ENCODE data around the gene CRTAP. TPM values are rescaled to one million over a fixed set of nuclear protein-coding genes. Genes with fewer than 3 reads are reported as not detected.

The CRTAP gene
- total and polyA plus RNA-seq, 2 experiments from 2014 or later = 71.9 to 210 TPM

DNA sequence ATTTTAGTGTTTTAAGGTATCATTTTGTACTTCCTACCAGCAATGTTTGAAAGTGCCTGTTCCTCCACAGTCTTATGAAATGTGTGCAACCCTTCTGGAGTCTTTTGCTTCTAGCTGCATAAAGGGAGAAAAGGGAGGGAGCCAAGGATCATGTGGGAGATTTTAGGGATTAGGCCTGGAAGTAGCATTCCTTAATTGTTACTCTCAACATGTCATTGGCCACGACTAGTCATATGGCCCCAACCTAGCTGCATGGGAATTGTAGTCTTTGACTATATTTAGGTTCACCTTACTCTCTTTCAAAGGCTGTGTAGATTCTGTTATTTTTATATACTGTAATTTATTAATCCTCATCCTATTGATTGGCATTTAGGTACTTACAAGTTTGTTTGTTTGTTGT lies 14.9 kb downstream of the CRTAP start:
- peaks cover 37% of the 10 kb centered on the region; the same call in 2 of the 3 replicates for H3K36me3 Mint-ChIP-seq (ENCODE audit: low read depth)
- peak; percentile 58 for DNase-seq (ENCODE audit: low spot score)
- H3K79me2 ChIP-seq (replicated peaks; ENCODE audit: insufficient read depth) = no peaks in the 10 kb centered on the region
- H3K27ac Mint-ChIP-seq = no peak overlapping the region
- no peaks in the 10 kb centered on the region for H4K20me1 ChIP-seq (replicated peaks; ENCODE audit: insufficient read depth)
- TF ChIP-seq, protein P1, sequence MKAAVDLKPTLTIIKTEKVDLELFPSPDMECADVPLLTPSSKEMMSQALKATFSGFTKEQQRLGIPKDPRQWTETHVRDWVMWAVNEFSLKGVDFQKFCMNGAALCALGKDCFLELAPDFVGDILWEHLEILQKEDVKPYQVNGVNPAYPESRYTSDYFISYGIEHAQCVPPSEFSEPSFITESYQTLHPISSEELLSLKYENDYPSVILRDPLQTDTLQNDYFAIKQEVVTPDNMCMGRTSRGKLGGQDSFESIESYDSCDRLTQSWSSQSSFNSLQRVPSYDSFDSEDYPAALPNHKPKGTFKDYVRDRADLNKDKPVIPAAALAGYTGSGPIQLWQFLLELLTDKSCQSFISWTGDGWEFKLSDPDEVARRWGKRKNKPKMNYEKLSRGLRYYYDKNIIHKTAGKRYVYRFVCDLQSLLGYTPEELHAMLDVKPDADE (IDR thresholded peaks at IDR 0.05) = no peak
- TF ChIP-seq ZNF114 (CRISPR knock-in tag; IDR thresholded peaks at IDR 0.05) (no peak), EZH2phosphoT487 (IDR thresholded peaks at IDR 0.05; ENCODE audit: unreplicated experiment) (no peak), ZNF331 (CRISPR knock-in tag; IDR thresholded peaks at IDR 0.05; ENCODE audit: low read depth) (no peak), EZH2 (IDR thresholded peaks at IDR 0.05; ENCODE audit: low read depth, unreplicated experiment) (no peak), STAT1 (IDR thresholded peaks at IDR 0.05; ENCODE audit: unreplicated experiment) (no peak), JUNB (IDR thresholded peaks at IDR 0.05; ENCODE audit: unreplicated experiment) (no peak), CREB1 (CRISPR knock-in tag; IDR thresholded peaks at IDR 0.05; ENCODE audit: low read depth) (no peak), NANOG (IDR thresholded peaks at IDR 0.05; ENCODE audit: borderline replicate concordance) (no peak), POLR2AphosphoS5 (IDR thresholded peaks at IDR 0.05; ENCODE audit: low read depth) (no peak)
- TF ChIP-seq, protein P2, sequence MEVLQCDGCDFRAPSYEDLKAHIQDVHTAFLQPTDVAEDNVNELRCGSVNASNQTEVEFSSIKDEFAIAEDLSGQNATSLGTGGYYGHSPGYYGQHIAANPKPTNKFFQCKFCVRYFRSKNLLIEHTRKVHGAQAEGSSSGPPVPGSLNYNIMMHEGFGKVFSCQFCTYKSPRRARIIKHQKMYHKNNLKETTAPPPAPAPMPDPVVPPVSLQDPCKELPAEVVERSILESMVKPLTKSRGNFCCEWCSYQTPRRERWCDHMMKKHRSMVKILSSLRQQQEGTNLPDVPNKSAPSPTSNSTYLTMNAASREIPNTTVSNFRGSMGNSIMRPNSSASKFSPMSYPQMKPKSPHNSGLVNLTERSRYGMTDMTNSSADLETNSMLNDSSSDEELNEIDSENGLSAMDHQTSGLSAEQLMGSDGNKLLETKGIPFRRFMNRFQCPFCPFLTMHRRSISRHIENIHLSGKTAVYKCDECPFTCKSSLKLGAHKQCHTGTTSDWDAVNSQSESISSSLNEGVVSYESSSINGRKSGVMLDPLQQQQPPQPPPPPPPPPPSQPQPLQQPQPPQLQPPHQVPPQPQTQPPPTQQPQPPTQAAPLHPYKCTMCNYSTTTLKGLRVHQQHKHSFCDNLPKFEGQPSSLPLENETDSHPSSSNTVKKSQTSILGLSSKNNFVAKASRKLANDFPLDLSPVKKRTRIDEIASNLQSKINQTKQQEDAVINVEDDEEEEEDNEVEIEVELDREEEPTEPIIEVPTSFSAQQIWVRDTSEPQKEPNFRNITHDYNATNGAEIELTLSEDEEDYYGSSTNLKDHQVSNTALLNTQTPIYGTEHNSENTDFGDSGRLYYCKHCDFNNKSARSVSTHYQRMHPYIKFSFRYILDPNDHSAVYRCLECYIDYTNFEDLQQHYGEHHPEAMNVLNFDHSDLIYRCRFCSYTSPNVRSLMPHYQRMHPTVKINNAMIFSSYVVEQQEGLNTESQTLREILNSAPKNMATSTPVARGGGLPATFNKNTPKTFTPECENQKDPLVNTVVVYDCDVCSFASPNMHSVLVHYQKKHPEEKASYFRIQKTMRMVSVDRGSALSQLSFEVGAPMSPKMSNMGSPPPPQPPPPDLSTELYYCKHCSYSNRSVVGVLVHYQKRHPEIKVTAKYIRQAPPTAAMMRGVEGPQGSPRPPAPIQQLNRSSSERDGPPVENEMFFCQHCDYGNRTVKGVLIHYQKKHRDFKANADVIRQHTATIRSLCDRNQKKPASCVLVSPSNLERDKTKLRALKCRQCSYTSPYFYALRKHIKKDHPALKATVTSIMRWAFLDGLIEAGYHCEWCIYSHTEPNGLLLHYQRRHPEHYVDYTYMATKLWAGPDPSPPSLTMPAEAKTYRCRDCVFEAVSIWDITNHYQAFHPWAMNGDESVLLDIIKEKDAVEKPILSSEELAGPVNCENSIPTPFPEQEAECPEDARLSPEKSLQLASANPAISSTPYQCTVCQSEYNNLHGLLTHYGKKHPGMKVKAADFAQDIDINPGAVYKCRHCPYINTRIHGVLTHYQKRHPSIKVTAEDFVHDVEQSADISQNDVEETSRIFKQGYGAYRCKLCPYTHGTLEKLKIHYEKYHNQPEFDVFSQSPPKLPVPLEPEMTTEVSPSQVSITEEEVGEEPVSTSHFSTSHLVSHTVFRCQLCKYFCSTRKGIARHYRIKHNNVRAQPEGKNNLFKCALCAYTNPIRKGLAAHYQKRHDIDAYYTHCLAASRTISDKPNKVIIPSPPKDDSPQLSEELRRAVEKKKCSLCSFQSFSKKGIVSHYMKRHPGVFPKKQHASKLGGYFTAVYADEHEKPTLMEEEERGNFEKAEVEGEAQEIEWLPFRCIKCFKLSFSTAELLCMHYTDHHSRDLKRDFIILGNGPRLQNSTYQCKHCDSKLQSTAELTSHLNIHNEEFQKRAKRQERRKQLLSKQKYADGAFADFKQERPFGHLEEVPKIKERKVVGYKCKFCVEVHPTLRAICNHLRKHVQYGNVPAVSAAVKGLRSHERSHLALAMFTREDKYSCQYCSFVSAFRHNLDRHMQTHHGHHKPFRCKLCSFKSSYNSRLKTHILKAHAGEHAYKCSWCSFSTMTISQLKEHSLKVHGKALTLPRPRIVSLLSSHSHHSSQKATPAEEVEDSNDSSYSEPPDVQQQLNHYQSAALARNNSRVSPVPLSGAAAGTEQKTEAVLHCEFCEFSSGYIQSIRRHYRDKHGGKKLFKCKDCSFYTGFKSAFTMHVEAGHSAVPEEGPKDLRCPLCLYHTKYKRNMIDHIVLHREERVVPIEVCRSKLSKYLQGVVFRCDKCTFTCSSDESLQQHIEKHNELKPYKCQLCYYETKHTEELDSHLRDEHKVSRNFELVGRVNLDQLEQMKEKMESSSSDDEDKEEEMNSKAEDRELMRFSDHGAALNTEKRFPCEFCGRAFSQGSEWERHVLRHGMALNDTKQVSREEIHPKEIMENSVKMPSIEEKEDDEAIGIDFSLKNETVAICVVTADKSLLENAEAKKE (CRISPR knock-in tag; IDR thresholded peaks at IDR 0.05) = no peak
- TF ChIP-seq, protein P3, sequence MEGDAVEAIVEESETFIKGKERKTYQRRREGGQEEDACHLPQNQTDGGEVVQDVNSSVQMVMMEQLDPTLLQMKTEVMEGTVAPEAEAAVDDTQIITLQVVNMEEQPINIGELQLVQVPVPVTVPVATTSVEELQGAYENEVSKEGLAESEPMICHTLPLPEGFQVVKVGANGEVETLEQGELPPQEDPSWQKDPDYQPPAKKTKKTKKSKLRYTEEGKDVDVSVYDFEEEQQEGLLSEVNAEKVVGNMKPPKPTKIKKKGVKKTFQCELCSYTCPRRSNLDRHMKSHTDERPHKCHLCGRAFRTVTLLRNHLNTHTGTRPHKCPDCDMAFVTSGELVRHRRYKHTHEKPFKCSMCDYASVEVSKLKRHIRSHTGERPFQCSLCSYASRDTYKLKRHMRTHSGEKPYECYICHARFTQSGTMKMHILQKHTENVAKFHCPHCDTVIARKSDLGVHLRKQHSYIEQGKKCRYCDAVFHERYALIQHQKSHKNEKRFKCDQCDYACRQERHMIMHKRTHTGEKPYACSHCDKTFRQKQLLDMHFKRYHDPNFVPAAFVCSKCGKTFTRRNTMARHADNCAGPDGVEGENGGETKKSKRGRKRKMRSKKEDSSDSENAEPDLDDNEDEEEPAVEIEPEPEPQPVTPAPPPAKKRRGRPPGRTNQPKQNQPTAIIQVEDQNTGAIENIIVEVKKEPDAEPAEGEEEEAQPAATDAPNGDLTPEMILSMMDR (conservative IDR thresholded peaks at IDR 0.05; ENCODE audit: low read depth in 2 of 2) = no peak
- TF ChIP-seq, protein P4, sequence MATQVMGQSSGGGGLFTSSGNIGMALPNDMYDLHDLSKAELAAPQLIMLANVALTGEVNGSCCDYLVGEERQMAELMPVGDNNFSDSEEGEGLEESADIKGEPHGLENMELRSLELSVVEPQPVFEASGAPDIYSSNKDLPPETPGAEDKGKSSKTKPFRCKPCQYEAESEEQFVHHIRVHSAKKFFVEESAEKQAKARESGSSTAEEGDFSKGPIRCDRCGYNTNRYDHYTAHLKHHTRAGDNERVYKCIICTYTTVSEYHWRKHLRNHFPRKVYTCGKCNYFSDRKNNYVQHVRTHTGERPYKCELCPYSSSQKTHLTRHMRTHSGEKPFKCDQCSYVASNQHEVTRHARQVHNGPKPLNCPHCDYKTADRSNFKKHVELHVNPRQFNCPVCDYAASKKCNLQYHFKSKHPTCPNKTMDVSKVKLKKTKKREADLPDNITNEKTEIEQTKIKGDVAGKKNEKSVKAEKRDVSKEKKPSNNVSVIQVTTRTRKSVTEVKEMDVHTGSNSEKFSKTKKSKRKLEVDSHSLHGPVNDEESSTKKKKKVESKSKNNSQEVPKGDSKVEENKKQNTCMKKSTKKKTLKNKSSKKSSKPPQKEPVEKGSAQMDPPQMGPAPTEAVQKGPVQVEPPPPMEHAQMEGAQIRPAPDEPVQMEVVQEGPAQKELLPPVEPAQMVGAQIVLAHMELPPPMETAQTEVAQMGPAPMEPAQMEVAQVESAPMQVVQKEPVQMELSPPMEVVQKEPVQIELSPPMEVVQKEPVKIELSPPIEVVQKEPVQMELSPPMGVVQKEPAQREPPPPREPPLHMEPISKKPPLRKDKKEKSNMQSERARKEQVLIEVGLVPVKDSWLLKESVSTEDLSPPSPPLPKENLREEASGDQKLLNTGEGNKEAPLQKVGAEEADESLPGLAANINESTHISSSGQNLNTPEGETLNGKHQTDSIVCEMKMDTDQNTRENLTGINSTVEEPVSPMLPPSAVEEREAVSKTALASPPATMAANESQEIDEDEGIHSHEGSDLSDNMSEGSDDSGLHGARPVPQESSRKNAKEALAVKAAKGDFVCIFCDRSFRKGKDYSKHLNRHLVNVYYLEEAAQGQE (IDR thresholded peaks at IDR 0.05; ENCODE audit: unreplicated experiment) = no peak
- no peak overlapping the region for H3K4me2 ChIP-seq
- H3K4me3 ChIP-seq = no peak overlapping the region
- H3K27me3 ChIP-seq (ENCODE audit: insufficient read depth) = no peaks in the 10 kb centered on the region
- no peaks in the 10 kb centered on the region for H3K27me3 Mint-ChIP-seq (ENCODE audit: insufficient read depth, low read depth, poor library complexity)
- ATAC-seq = peak; percentile 60
- H3K4me3 Mint-ChIP-seq = no peak overlapping the region
- no peaks in the 10 kb centered on the region for H3K9me2 ChIP-seq (ENCODE audit: insufficient read depth)
- no peak overlapping the region for H3K27ac ChIP-seq (ENCODE audit: low read depth)
- H3K4me1 Mint-ChIP-seq = peaks cover 13% of the 10 kb centered on the region
- no peaks in the 10 kb centered on the region for H3K9me3 Mint-ChIP-seq
- H2AFZ ChIP-seq = no peak overlapping the region
- no peaks in the 10 kb centered on the region for H3F3A ChIP-seq (replicated peaks; ENCODE audit: low read depth)
- peaks cover 23% of the 10 kb centered on the region for H3K36me3 ChIP-seq (ENCODE audit: insufficient read depth)
- H3K4me1 ChIP-seq (ENCODE audit: insufficient read depth) = no peaks in the 10 kb centered on the region
